Gastroesophageal sphincter (tissue), 3 donors: ENCODE results near the gene ZNF219.

Source experiments
- CTCF ChIP-seq, 4 experiments: fragments of 200-600 bp in 2 of 4; fragments of 450-650 bp in 2 of 4; sonication (generic) in 1 of 4; IDR thresholded peaks; one replicate each; pipeline ENCODE4 v1.5.1; 2017 to 2019; ENCODE audit warnings: antibody characterized with exemption in 4 of 4, mild to moderate bottlenecking in 2 of 4, moderate library complexity in 2 of 4
- EP300 ChIP-seq: sonication (generic); formaldehyde crosslinking; IDR thresholded peaks from one replicate; pipeline ENCODE4 v1.6.1; 2017; ENCODE audit warnings: antibody characterized with exemption, mild to moderate bottlenecking
- POLR2A ChIP-seq, 2 donors: fragments of 450-650 bp; IDR thresholded peaks; one replicate each; pipeline ENCODE4 v1.6.1; 2017; ENCODE audit warnings: antibody characterized with exemption in 2 of 2, mild to moderate bottlenecking in 2 of 2, moderate library complexity in 1 of 2
- POLR2AphosphoS5 ChIP-seq: sonication (generic); formaldehyde crosslinking; IDR thresholded peaks from one replicate; pipeline ENCODE4 v1.6.1; 2017; ENCODE audit warnings: antibody characterized with exemption

GRCh38 chr14:21120686-21121085 lies 22.2 kb upstream of the ZNF219 start:
- TF ChIP-seq EP300 (no peak), POLR2A (IDR thresholded peaks at IDR 0.05) (no peak), CTCF (IDR thresholded peaks at IDR 0.05) (no peak), POLR2AphosphoS5 (no peak)
